Mesenchymal stem cell (in vitro differentiated cells and primary cell): ENCODE measurements around the gene FAM168A.

Source experiments
- DNase-seq: peaks from one replicate; pipeline ENCODE4 v3.0.0-alpha.2; 2013
- H2AFZ ChIP-seq: one replicate; pipeline ENCODE4 v1.6.1; 2013; ENCODE audit warnings: low read depth, mild to moderate bottlenecking, control low read depth, inconsistent platforms, low read length, moderate library complexity
- H2AK5ac ChIP-seq: 2 replicates; pipeline ENCODE4 v1.6.1; 2013; ENCODE audit warnings: low read length, moderate library complexity, mild to moderate bottlenecking, inconsistent platforms; ENCODE audit not compliant: severe bottlenecking
- H2BK120ac ChIP-seq: one replicate; pipeline ENCODE4 v1.6.1; 2013; ENCODE audit warnings: low read depth, mild to moderate bottlenecking, inconsistent platforms, low read length, moderate library complexity
- H2BK12ac ChIP-seq, 2 experiments: one replicate each; pipeline ENCODE4 v1.6.1; 2013; ENCODE audit warnings: inconsistent platforms in 2 of 2, low read length in 2 of 2, mild to moderate bottlenecking in 2 of 2, moderate library complexity in 2 of 2, control low read depth in 1 of 2
- H2BK15ac ChIP-seq: one replicate; pipeline ENCODE4 v1.6.1; 2013; ENCODE audit warnings: mild to moderate bottlenecking, low read depth, inconsistent platforms; ENCODE audit not compliant: poor library complexity, severe bottlenecking
- H2BK5ac ChIP-seq: 2 replicates; pipeline ENCODE4 v1.6.1; 2013; ENCODE audit warnings: low read depth, mild to moderate bottlenecking, low read length, control low read depth, inconsistent platforms; ENCODE audit not compliant: poor library complexity, severe bottlenecking
- H3K14ac ChIP-seq, 2 experiments: one replicate each; pipeline ENCODE4 v1.6.1; 2013; ENCODE audit warnings: inconsistent platforms in 2 of 2, low read length in 2 of 2, control low read depth in 1 of 2, mild to moderate bottlenecking in 1 of 2, moderate library complexity in 1 of 2
- H3K18ac ChIP-seq, 2 experiments: one replicate each; pipeline ENCODE4 v1.6.1; 2013; ENCODE audit warnings: inconsistent platforms in 2 of 2, low read length in 2 of 2, control low read depth in 1 of 2, low read depth in 1 of 2, mild to moderate bottlenecking in 1 of 2
- H3K23ac ChIP-seq, 2 experiments: one replicate each; pipeline ENCODE4 v1.6.1; 2013; ENCODE audit warnings: inconsistent platforms in 2 of 2, low read length in 2 of 2, mild to moderate bottlenecking in 2 of 2, moderate library complexity in 2 of 2, control low read depth in 1 of 2
- H3K27ac ChIP-seq: 2 replicates; pipeline ENCODE4 v1.5.1; 2013; ENCODE audit warnings: mild to moderate bottlenecking, moderate library complexity, low read length, control low read depth, inconsistent platforms; ENCODE audit not compliant: poor library complexity, severe bottlenecking
- H3K27me3 ChIP-seq, 2 experiments: 2 replicates each; pipeline versions ENCODE4 v1.6.1 to v1.7.0; 2013; ENCODE audit warnings: low read length in 2 of 2, mild to moderate bottlenecking in 2 of 2, moderate library complexity in 2 of 2, control low read depth in 1 of 2, inconsistent platforms in 1 of 2; ENCODE audit not compliant: control insufficient read depth in 1 of 2, insufficient read depth in 1 of 2
- H3K36me3 ChIP-seq, 2 experiments: 2 replicates each; pipeline versions ENCODE4 v1.6.1 to v1.7.0; 2013; ENCODE audit warnings: low read length in 2 of 2, control low read depth in 1 of 2, inconsistent platforms in 1 of 2, low read depth in 1 of 2, mild to moderate bottlenecking in 1 of 2; ENCODE audit not compliant: insufficient read depth in 2 of 2, control insufficient read depth in 1 of 2
- H3K4ac ChIP-seq, 2 experiments: one replicate each; pipeline ENCODE4 v1.6.1; 2013; ENCODE audit warnings: inconsistent platforms in 2 of 2, low read length in 2 of 2, mild to moderate bottlenecking in 2 of 2, moderate library complexity in 2 of 2, control low read depth in 1 of 2, low read depth in 1 of 2
- H3K4me1 ChIP-seq: 2 replicates; pipeline ENCODE4 v1.6.1; 2013; ENCODE audit warnings: low read depth, low read length, control low read depth; ENCODE audit not compliant: control insufficient read depth, insufficient read depth
- H3K4me2 ChIP-seq: 2 replicates; pipeline ENCODE4 v1.6.1; 2013; ENCODE audit warnings: low read length, mild to moderate bottlenecking, inconsistent platforms; ENCODE audit not compliant: poor library complexity, severe bottlenecking
- H3K4me3 ChIP-seq, 2 experiments: 2 replicates each; pipeline versions ENCODE4 v1.5.1 to v1.7.0; 2013; ENCODE audit warnings: low read length in 2 of 2, mild to moderate bottlenecking in 2 of 2, control low read depth in 1 of 2, low read depth in 1 of 2; ENCODE audit not compliant: insufficient read depth in 1 of 2
- H3K79me1 ChIP-seq: replicated peaks from 2 replicates; pipeline ENCODE4 v1.6.1; 2013; ENCODE audit warnings: mild to moderate bottlenecking, control low read depth, low read length, inconsistent platforms; ENCODE audit not compliant: poor library complexity, severe bottlenecking
- H3K9ac ChIP-seq: 2 replicates; pipeline ENCODE4 v1.7.0; 2013; ENCODE audit warnings: mild to moderate bottlenecking, low read length, moderate library complexity
- H3K9me3 ChIP-seq: 2 replicates; pipeline ENCODE4 v1.7.0; 2013; ENCODE audit warnings: mild to moderate bottlenecking, low read length; ENCODE audit not compliant: control insufficient read depth
- H4K8ac ChIP-seq: one replicate; pipeline ENCODE4 v1.6.1; 2013; ENCODE audit warnings: inconsistent platforms, mild to moderate bottlenecking, low read length, moderate library complexity
- H4K91ac ChIP-seq: one replicate; pipeline ENCODE4 v1.6.1; 2013; ENCODE audit warnings: mild to moderate bottlenecking, low read length, inconsistent platforms
- WGBS: methylation state at CpG from one replicate; pipeline ENCODE4 v1.1.7; 2013; ENCODE audit warnings: mixed read lengths; 5-methylcytosine and 5-hydroxymethylcytosine counted together

FAM168A gene

GRCh38 chr11:73409431-73409830 lies 188.5 kb downstream of the FAM168A start:
- Histone ChIP-seq H3K14ac (no peak overlapping the region), H3K4me1 (peaks cover 2% of the 10 kb centered on the region), H3K36me3 (peaks cover 39 to 54% of the 10 kb centered on the region in 2 experiments), H3K23ac (no peak overlapping the region), H2AK5ac (no peak overlapping the region), H3K9me3 (no peaks in the 10 kb centered on the region), H3K79me1 (no peaks in the 10 kb centered on the region), H3K27ac (no peak overlapping the region), H2BK5ac (no peak overlapping the region), H2BK120ac (no peak overlapping the region), H2AFZ (no peak overlapping the region), H4K8ac (no peak overlapping the region), H3K4ac (no peak overlapping the region), H2BK12ac (no peak overlapping the region), H3K4me3 (no peak overlapping the region), H4K91ac (no peak overlapping the region), H3K9ac (no peak overlapping the region), H3K4me2 (no peak overlapping the region), H3K27me3 (no peaks in the 10 kb centered on the region), H3K18ac (no peak overlapping the region), H2BK15ac (no peak overlapping the region)
- DNase-seq = no peak
- 97% methylated on average over 8 of the region's 8 CpGs for WGBS

DNA sequence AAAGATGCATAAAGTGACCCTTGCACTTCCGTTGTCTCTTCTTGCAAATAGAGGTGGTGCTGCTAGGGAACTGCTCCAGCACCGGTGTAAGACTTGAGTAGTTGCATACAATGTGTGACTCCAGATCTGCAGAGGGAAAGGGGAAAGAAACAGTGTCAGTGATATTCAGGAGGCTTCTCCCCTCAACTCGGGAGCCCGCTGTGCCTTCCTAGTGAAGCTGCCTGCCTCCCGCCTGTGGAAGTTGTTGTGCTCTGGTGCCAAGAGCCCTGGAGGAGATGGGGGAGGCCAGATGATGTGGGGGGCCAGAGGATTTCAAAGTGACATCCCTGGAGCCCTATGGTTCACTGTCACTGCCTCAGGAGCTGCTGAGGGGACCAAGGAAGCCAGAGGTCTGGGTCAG lies 191.3 kb downstream of the FAM168A start:
- Histone ChIP-seq H3K27ac (no peak overlapping the region), H2BK12ac (no peak overlapping the region), H3K9me3 (no peaks in the 10 kb centered on the region), H4K8ac (no peak overlapping the region), H3K27me3 (no peaks in the 10 kb centered on the region), H3K4me3 (no peak overlapping the region), H3K36me3 (peaks cover 52 to 54% of the 10 kb centered on the region in 2 experiments), H3K18ac (no peak overlapping the region), H3K9ac (no peak overlapping the region), H3K4me2 (no peak overlapping the region), H3K4ac (no peak overlapping the region), H2BK120ac (no peak overlapping the region), H3K79me1 (no peaks in the 10 kb centered on the region), H2BK5ac (no peak overlapping the region), H2AK5ac (no peak overlapping the region), H2BK15ac (no peak overlapping the region), H4K91ac (no peak overlapping the region), H2AFZ (no peak overlapping the region), H3K14ac (no peak overlapping the region), H3K23ac (no peak overlapping the region), H3K4me1 (peaks cover 2% of the 10 kb centered on the region)
- DNase-seq = no peak
- 97% methylated on average over 5 of the region's 5 CpGs for WGBS

GRCh38 chr11:73406131-73406530 lies 191.8 kb downstream of the FAM168A start:
- no peak overlapping the region for H3K4ac ChIP-seq
- H4K8ac ChIP-seq = no peak overlapping the region
- no peak overlapping the region for H3K14ac ChIP-seq
- no peak overlapping the region for H2AFZ ChIP-seq
- H2BK15ac ChIP-seq = no peak overlapping the region
- peaks cover 50% of the 10 kb centered on the region in 2 experiments for H3K36me3 ChIP-seq
- H2BK12ac ChIP-seq = no peak overlapping the region
- no peak overlapping the region for H4K91ac ChIP-seq
- H3K9me3 ChIP-seq = no peaks in the 10 kb centered on the region
- DNase-seq = no peak
- no peak overlapping the region for H3K27ac ChIP-seq
- H3K4me1 ChIP-seq = peaks cover 2% of the 10 kb centered on the region
- H3K23ac ChIP-seq = no peak overlapping the region
- H2AK5ac ChIP-seq = no peak overlapping the region
- H3K4me2 ChIP-seq = no peak overlapping the region
- no peaks in the 10 kb centered on the region for H3K79me1 ChIP-seq
- no peak overlapping the region for H3K4me3 ChIP-seq
- no peak overlapping the region for H3K18ac ChIP-seq
- H2BK120ac ChIP-seq = no peak overlapping the region
- H2BK5ac ChIP-seq = no peak overlapping the region
- no peak overlapping the region for H3K9ac ChIP-seq
- no peaks in the 10 kb centered on the region for H3K27me3 ChIP-seq
- no CpG with 5 or more reads among the region's 1 CpG for WGBS

DNA sequence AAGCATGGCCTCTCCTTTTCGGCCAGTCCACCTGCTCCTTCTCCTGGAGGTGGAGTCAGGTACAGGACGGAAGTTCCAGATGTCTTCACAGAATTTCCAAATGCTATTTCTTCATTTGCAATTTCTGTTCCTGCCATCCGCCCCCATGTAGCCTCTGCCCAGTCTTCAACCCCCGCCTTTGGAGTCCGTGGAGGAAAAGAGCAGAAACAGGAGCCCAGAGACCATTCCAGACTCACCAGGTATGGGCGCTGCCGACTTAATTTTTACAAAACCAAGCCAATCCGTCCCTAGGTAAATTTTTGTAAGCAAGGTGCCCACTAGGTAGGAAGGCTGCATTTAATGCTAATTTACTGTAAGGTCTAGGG lies 192.8 kb downstream of the FAM168A start:
- Histone ChIP-seq H3K36me3 (peaks cover 41 to 45% of the 10 kb centered on the region in 2 experiments), H3K27me3 (no peaks in the 10 kb centered on the region), H2BK15ac (no peak overlapping the region), H3K4me3 (no peak overlapping the region), H3K4ac (no peak overlapping the region), H3K9me3 (no peaks in the 10 kb centered on the region), H2BK5ac (no peak overlapping the region), H3K79me1 (no peaks in the 10 kb centered on the region), H3K4me1 (peaks cover 2% of the 10 kb centered on the region), H3K4me2 (no peak overlapping the region), H4K8ac (no peak overlapping the region), H2BK120ac (no peak overlapping the region), H3K23ac (no peak overlapping the region), H2AFZ (no peak overlapping the region), H4K91ac (no peak overlapping the region), H2BK12ac (no peak overlapping the region), H2AK5ac (no peak overlapping the region), H3K14ac (no peak overlapping the region), H3K27ac (no peak overlapping the region), H3K18ac (no peak overlapping the region), H3K9ac (no peak overlapping the region)
- DNase-seq = no peak
- 98% methylated on average over 8 of the region's 8 CpGs for WGBS
